Measurements from ENCODE around the gene COA4.

Gene COA4

GRCh38 chr11:73839123-73839457 is 37.6 kb downstream of the COA4 start:
- Histone ChIP-seq H3K4me3 (ENCODE audit: insufficient read depth, low read depth, low read length) (no peak overlapping the region), H3K9me3 (ENCODE audit: control insufficient read depth, low read length) (no peaks in the 10 kb centered on the region), H3K27ac (ENCODE audit: insufficient read depth, low read depth, low read length, poor library complexity, severe bottlenecking) (no peak overlapping the region), H3K36me3 (ENCODE audit: control insufficient read depth, insufficient read depth, low read length) (no peaks in the 10 kb centered on the region), H3K4me1 (ENCODE audit: control insufficient read depth, insufficient read depth, low read length) (peaks cover 6% of the 10 kb centered on the region), H3K27me3 (ENCODE audit: control insufficient read depth, insufficient read depth, low read length, poor library complexity, severe bottlenecking) (no peaks in the 10 kb centered on the region)

- Histone ChIP-seq H3K27me3 (ENCODE audit: control insufficient read depth, insufficient read depth, low read length, poor library complexity, severe bottlenecking) (no peaks in the 10 kb centered on the region), H3K9me3 (ENCODE audit: control insufficient read depth, low read length) (no peaks in the 10 kb centered on the region), H3K36me3 (ENCODE audit: control insufficient read depth, insufficient read depth, low read length) (no peaks in the 10 kb centered on the region), H3K27ac (ENCODE audit: insufficient read depth, low read depth, low read length, poor library complexity, severe bottlenecking) (no peak overlapping the region), H3K4me3 (ENCODE audit: insufficient read depth, low read depth, low read length) (no peak overlapping the region), H3K4me1 (ENCODE audit: control insufficient read depth, insufficient read depth, low read length) (peaks cover 6% of the 10 kb centered on the region)
- WGBS, 2 experiments = 63 to 68% methylated on average over 3 of the region's 3 CpGs
Observed at GRCh38 chr11:73838443-73839122, 38.1 kb downstream of the COA4 start.

- Histone ChIP-seq H3K36me3 (ENCODE audit: control insufficient read depth, insufficient read depth, low read length) (no peaks in the 10 kb centered on the region), H3K27ac (ENCODE audit: insufficient read depth, low read depth, low read length, poor library complexity, severe bottlenecking) (no peak overlapping the region), H3K4me1 (ENCODE audit: control insufficient read depth, insufficient read depth, low read length) (no peaks in the 10 kb centered on the region), H3K4me3 (ENCODE audit: insufficient read depth, low read depth, low read length) (no peak overlapping the region), H3K27me3 (ENCODE audit: control insufficient read depth, insufficient read depth, low read length, poor library complexity, severe bottlenecking) (no peaks in the 10 kb centered on the region), H3K9me3 (ENCODE audit: control insufficient read depth, low read length) (no peaks in the 10 kb centered on the region)
- WGBS, 2 experiments = 93 to 94% methylated on average over 2 of the region's 2 CpGs
Observed at GRCh38 chr11:73833067-73833466, 43.6 kb downstream of the COA4 start.

GRCh38 chr11:73830261-73830660 is 46.4 kb downstream of the COA4 start:
- H3K27me3 ChIP-seq (ENCODE audit: control insufficient read depth, insufficient read depth, low read length, poor library complexity, severe bottlenecking) = no peaks in the 10 kb centered on the region

More at GRCh38 chr11:73830261-73830660, 46.4 kb downstream of the COA4 start:
- Histone ChIP-seq H3K9me3 (ENCODE audit: control insufficient read depth, low read length) (no peaks in the 10 kb centered on the region), H3K36me3 (ENCODE audit: control insufficient read depth, insufficient read depth, low read length) (no peaks in the 10 kb centered on the region), H3K4me3 (ENCODE audit: insufficient read depth, low read depth, low read length) (no peak overlapping the region), H3K27ac (ENCODE audit: insufficient read depth, low read depth, low read length, poor library complexity, severe bottlenecking) (no peak overlapping the region), H3K4me1 (ENCODE audit: control insufficient read depth, insufficient read depth, low read length) (no peaks in the 10 kb centered on the region)
- 76 to 83% methylated on average over 1 of the region's 1 CpG for WGBS, 2 experiments

Measured in ectodermal cell (in vitro differentiated cells).